ENCODE measurements around the gene CFAP92. TPM values are rescaled to one million over a fixed set of nuclear protein-coding genes. Genes with fewer than 3 reads are reported as not detected.

CFAP92 gene
- total RNA-seq, 1 donor from 2014 or later, result 0.52 TPM

DNA sequence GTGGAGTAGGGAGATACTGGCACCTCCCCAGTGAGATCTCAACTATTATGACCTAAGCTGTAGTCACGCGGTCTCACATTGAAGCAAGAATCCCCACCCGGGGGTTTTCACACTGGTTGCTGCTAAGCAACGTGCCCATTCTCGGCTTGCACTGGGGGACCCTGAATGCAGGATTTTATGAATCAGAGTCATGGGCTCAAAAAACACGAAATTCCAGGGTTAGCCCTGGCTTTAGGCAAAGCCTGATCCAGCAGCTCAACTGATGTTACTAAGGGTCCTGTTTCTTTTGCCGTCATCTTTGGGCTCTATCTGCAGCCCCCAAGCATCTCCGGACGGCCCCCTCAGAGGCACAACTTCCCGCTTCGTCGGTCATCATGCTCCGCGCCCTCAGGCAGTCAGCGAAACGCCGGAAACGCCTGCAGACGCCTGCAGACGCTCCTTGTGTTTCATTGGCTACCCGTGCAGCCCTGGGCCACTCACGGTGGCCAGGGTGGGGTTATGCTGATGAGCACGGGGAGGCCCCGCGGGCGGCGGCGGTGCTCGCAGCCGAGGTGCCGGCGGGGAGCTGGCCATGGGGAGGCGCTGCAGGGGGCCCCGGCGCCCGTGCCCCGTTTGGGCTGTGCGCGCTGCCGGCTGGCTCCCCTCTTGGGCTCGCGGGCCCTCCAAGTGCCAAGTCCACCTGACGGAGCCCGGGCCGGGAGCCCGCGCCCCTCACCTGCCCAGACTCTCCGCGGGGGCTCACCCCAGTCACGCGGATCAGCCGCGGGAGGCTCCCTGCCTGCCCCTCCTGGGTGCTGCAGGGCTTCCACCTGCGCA lies 33.1 kb upstream of the CFAP92 start:
- H3K4me2 ChIP-seq (ENCODE audit: low read length), result peak overlapping the region; percentile 81
- peaks cover 3% of the 10 kb centered on the region for H3K4me1 ChIP-seq (ENCODE audit: insufficient read depth, low read length)
- H3K4me3 ChIP-seq (ENCODE audit: insufficient read depth, low read depth, low read length), result peak overlapping the region; percentile 27
- H4K20me1 ChIP-seq (ENCODE audit: insufficient read depth, low read length), result no peaks in the 10 kb centered on the region
- Mint-ChIP-seq H3K36me3 (ENCODE audit: low read depth, unreplicated experiment) (peaks cover 3% of the 10 kb centered on the region), H3K4me3 (ENCODE audit: unreplicated experiment) (peak overlapping the region; percentile 28), H3K27ac (ENCODE audit: unreplicated experiment) (no peak overlapping the region), H3K9me3 (ENCODE audit: unreplicated experiment) (peaks cover 7% of the 10 kb centered on the region), H3K27me3 (ENCODE audit: low read depth, unreplicated experiment) (peaks cover 36% of the 10 kb centered on the region), H3K4me1 (ENCODE audit: low read depth, unreplicated experiment) (peaks cover 2% of the 10 kb centered on the region)
- FAIRE-seq (no peak), DNase-seq (ENCODE audit: low read depth) (peak; percentile 72)
- peak overlapping the region; percentile 82 for H2AFZ ChIP-seq (ENCODE audit: low read depth, low read length)
- no peaks in the 10 kb centered on the region for H3K36me3 ChIP-seq (ENCODE audit: insufficient read depth, low read length)
- peak; percentile 14 for TF ChIP-seq CTCF (IDR thresholded peaks at IDR 0.05; ENCODE audit: insufficient read depth, low read depth, low read length)
- no peak for TF ChIP-seq EZH2 (IDR thresholded peaks at IDR 0.05; ENCODE audit: insufficient read depth, low read length)
- peaks cover 13% of the 10 kb centered on the region for H3K27me3 ChIP-seq (ENCODE audit: insufficient read depth, low read length)
- no peak overlapping the region for H3K9ac ChIP-seq (ENCODE audit: low read length)
- H3K9me3 ChIP-seq (ENCODE audit: insufficient read depth, low read depth, low read length), result no peaks in the 10 kb centered on the region
- H3K79me2 ChIP-seq (ENCODE audit: insufficient read depth, low read length), result no peaks in the 10 kb centered on the region
- H3K27ac ChIP-seq (ENCODE audit: low read depth, low read length), result no peak overlapping the region

- Histone ChIP-seq H3K4me3 (ENCODE audit: insufficient read depth, low read depth, low read length) (no peak overlapping the region), H3K79me2 (ENCODE audit: insufficient read depth, low read length) (no peaks in the 10 kb centered on the region), H3K27me3 (ENCODE audit: insufficient read depth, low read length) (peaks cover 13% of the 10 kb centered on the region), H3K4me1 (ENCODE audit: insufficient read depth, low read length) (peaks cover 6% of the 10 kb centered on the region), H2AFZ (ENCODE audit: low read depth, low read length) (no peak overlapping the region), H3K36me3 (ENCODE audit: insufficient read depth, low read length) (no peaks in the 10 kb centered on the region), H3K4me2 (ENCODE audit: low read length) (no peak overlapping the region), H3K9me3 (ENCODE audit: insufficient read depth, low read depth, low read length) (no peaks in the 10 kb centered on the region), H3K9ac (ENCODE audit: low read length) (no peak overlapping the region), H3K27ac (ENCODE audit: low read depth, low read length) (no peak overlapping the region), H4K20me1 (ENCODE audit: insufficient read depth, low read length) (no peaks in the 10 kb centered on the region)
- Mint-ChIP-seq H3K27ac (ENCODE audit: unreplicated experiment) (no peak overlapping the region), H3K27me3 (ENCODE audit: low read depth, unreplicated experiment) (peaks cover 35% of the 10 kb centered on the region), H3K9me3 (ENCODE audit: unreplicated experiment) (peaks cover 4% of the 10 kb centered on the region), H3K4me1 (ENCODE audit: low read depth, unreplicated experiment) (peaks cover 2% of the 10 kb centered on the region), H3K4me3 (ENCODE audit: unreplicated experiment) (no peak overlapping the region), H3K36me3 (ENCODE audit: low read depth, unreplicated experiment) (peaks cover 3% of the 10 kb centered on the region)
- DNase-seq (ENCODE audit: low read depth) (no peak), FAIRE-seq (no peak)
- TF ChIP-seq CTCF (IDR thresholded peaks at IDR 0.05; ENCODE audit: insufficient read depth, low read depth, low read length) (no peak), EZH2 (IDR thresholded peaks at IDR 0.05; ENCODE audit: insufficient read depth, low read length) (no peak)
Observed at GRCh38 chr3:129025691-129026435, 32.0 kb upstream of the CFAP92 start.
